GM08714 (cell line): ENCODE measurements around the gene CREBL2.

Source experiments
- H3K4me3 ChIP-seq: fragments of 200-500 bp; sonication (Bioruptor generic); 2 replicates; pipeline ENCODE4 v1.5.1; 2014; ENCODE audit warnings: mild to moderate bottlenecking, low read length, inconsistent platforms
- ZNF274 ChIP-seq: IDR thresholded peaks from 2 replicates; pipeline ENCODE4 v1.6.1; 2012; ENCODE audit warnings: mild to moderate bottlenecking, low read depth, low read length

CREBL2 gene

DNA sequence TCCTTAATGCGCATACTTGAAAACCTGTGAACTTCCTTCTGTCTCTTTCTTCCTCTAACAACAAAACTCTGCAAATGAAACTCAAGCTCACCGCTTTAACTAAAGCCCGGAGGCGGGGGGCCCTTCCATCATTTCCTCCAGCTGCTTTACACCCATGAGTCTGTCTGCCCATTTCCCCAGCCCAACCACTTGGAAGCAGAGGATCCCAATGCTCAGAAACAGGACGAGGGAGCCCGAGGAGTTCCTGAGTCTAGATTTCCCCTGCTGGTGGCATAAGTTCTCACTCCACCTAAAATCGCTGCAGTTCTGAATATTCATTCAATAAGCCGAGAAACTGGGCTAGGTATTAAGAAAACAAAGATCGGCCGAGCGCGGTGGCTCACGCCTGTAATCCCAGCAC, 53.5 kb downstream of the CREBL2 start:
- no peak overlapping the region for H3K4me3 ChIP-seq
- no peak for TF ChIP-seq ZNF274

- no peak for TF ChIP-seq ZNF274
- no peak overlapping the region for H3K4me3 ChIP-seq
Observed at GRCh38 chr12:12668005-12668404, 56.3 kb downstream of the CREBL2 start.

DNA sequence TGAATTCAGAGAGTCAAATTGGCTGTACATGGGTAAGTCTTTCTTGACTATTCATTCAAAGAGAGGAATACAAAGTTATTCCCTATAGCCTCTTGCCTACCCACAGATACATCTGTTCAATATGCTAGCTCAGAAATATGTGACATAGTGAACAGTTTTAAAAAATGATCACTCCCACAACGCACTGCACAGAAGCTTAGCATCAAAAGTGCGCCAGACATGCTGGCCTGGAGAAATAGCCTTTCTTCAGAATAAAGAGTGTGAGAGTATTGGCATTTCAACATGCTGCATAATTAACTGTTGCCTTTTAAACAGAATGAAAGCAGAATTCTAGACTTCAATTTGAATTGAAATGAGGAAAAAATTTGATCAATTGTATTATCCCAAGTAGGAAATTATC, 57.3 kb downstream of the CREBL2 start:
- no peak for TF ChIP-seq ZNF274
- no peak overlapping the region for H3K4me3 ChIP-seq

DNA sequence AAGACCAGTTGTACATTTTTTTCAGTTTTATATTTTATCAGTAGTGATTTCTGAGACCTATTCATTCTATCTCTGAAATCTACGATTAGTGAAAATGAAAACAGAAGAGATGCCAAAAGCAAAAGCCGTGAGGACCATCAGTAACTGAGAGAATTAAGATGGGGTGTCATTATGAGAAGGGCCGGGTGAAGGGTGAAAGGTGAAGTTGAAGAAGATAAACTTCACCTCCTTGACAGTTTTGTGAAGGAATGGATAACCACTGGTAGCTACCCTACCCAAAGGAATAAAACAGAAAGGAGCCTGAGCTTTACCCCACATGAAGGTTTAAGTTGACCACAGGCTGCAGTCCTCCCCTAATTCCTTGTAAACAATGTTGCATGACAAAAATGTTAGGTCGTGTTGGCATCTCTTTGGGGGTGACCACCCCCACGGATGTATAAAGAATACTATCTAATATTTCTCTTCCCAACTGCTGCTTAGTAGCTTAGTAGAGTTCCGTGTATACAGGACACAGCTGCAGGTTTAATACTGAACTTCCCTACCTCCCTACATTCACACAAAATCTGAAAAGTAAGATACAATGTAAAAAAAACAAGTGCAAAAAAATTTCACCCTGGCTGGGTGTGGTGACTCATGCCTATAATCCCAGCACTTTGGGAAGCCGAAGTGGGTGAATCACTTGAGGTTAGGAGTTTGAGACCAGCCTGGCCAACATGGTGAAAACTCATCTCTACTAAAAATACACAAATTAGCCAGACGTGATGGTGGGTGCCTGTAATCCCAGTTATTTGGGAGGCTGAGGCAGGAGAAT, 60.4 kb downstream of the CREBL2 start:
- H3K4me3 ChIP-seq: no peak overlapping the region
- TF ChIP-seq ZNF274: no peak

GRCh38 chr12:12673296-12673695, 61.6 kb downstream of the CREBL2 start:
- H3K4me3 ChIP-seq: no peak overlapping the region

GRCh38 chr12:12676605-12677004, 64.9 kb downstream of the CREBL2 start:
- TF ChIP-seq ZNF274: no peak

More at GRCh38 chr12:12673296-12673695, 61.6 kb downstream of the CREBL2 start:
- TF ChIP-seq ZNF274: no peak

GRCh38 chr12:12681061-12681765, 69.5 kb downstream of the CREBL2 start:
- no peak overlapping the region for H3K4me3 ChIP-seq
- TF ChIP-seq ZNF274: no peak

More at GRCh38 chr12:12676605-12677004, 64.9 kb downstream of the CREBL2 start:
- H3K4me3 ChIP-seq: no peak overlapping the region

- TF ChIP-seq ZNF274: no peak
- no peak overlapping the region for H3K4me3 ChIP-seq
Observed at GRCh38 chr12:12682284-12682683, 70.6 kb downstream of the CREBL2 start.

GRCh38 chr12:12683136-12683697, 71.5 kb downstream of the CREBL2 start:
- H3K4me3 ChIP-seq: no peak overlapping the region
- TF ChIP-seq ZNF274: no peak

- no peak for TF ChIP-seq ZNF274
- H3K4me3 ChIP-seq: no peak overlapping the region
Observed at GRCh38 chr12:12683725-12684124, 72.0 kb downstream of the CREBL2 start.

DNA sequence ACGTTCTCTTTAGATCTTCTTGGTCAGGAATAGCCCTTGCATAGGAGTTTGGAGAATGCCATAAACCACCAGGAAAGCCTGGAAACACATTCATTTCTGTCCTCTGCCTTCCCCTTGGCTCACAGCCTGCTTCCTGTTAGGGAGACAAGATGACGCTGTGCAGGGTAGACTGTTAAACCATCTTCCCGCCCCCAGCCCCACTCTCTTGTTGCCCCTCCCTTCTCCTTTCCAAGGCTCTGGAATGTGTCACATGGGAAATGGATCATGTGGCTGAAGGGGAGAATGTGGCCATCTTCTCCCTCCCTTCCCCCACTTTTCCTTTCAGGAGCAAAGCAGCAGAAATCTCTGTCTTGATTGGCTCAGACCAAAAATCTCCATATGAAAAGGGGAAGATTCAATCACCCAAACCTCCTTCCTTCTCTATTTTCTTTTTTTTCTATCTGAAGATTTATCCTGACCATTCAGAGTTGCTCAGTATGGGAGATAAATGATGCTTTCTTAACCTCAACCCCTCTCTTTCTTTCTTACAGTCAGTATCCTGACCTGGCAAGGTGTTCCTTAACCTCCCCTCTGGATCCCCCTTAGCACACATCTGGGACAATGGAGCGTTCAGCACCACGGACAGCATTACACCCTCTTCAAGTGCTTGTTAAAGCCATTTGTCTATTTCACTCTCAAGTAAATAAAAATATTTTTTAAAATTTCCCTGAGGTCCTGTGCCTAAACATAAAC, 72.9 kb downstream of the CREBL2 start:
- no peak overlapping the region for H3K4me3 ChIP-seq
- TF ChIP-seq ZNF274: no peak

GRCh38 chr12:12685305-12685704, 73.6 kb downstream of the CREBL2 start:
- no peak for TF ChIP-seq ZNF274

DNA sequence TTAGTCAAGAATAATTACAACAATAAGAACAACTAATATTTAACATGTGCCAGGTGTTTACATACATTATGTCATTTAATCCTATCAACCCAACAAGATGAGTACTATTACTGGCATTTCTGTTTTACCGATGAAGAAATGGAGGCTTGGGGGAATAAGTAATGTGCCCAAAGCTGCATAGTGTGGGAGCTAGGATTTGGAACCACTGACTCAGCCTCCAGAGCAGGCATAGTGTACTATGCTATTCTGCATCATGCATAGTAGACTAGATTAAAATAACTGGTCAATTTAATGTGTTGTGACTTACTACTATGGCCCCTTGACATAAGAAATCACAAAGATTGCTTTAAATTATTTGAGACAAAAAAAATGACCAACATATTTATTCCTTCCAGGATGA, 74.8 kb downstream of the CREBL2 start:
- no peak for TF ChIP-seq ZNF274
- no peak overlapping the region for H3K4me3 ChIP-seq

More at GRCh38 chr12:12685305-12685704, 73.6 kb downstream of the CREBL2 start:
- H3K4me3 ChIP-seq: no peak overlapping the region

DNA sequence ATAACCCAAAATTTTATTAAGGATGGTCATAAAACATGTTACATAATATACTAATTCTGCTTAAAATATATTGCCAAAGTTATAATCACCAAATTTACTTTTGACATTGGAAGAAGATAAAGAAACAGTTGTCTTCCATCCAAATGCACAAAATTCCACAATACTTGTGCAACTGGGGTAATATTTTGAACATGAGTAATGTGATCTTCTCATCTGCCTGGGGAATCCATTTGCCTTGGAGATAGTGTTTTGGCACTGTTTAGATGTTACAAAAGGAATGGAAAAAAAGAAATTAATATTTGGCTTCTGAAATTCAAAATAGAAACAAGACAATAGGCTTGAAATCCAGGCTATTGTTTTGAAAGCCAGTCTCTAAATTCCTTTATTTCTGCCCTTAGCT, 75.2 kb downstream of the CREBL2 start:
- TF ChIP-seq ZNF274: no peak
- no peak overlapping the region for H3K4me3 ChIP-seq
